B cell (primary cell): Measurements from ENCODE around the gene ACBD4. TPM values are rescaled to one million over a fixed set of nuclear protein-coding genes. Genes with fewer than 3 reads are reported as not detected.

ENCODE experiments used
- ATAC-seq: fragments of 200-7000 bp; cut with Tn5 transposase; one replicate; pipeline ENCODE4 v1.10.0; 2021; ENCODE audit warnings: low read depth, mild to moderate bottlenecking, moderate number of reproducible peaks, moderate library complexity
- CTCF ChIA-PET: fragments of 350-600 bp; sonication (Branson Sonifier 250); formaldehyde crosslinking; loops from one replicate; lab custom pipeline; 2021; ENCODE audit warnings: antibody characterized with exemption, inconsistent platforms; lab: Charles Lee
- POLR2A ChIA-PET: fragments of 350-600 bp; sonication (Branson Sonifier 250); formaldehyde crosslinking; loops from one replicate; lab custom pipeline; 2021; ENCODE audit warnings: antibody characterized with exemption; lab: Charles Lee
- DNase-seq: peaks from one replicate; pipeline ENCODE4 v3.0.0; 2013
- H2AFZ ChIP-seq: 2 replicates; pipeline ENCODE4 v1.6.1; 2012; ENCODE audit warnings: mild to moderate bottlenecking, low read depth, low read length; ENCODE audit not compliant: insufficient read depth, poor library complexity, severe bottlenecking
- H3K27ac ChIP-seq, 2 donors: 1 replicate in 1 of 2; 2 replicates in 1 of 2; pipeline ENCODE4 v1.5.1; 2012 to 2013; ENCODE audit warnings: low read length in 2 of 2, mild to moderate bottlenecking in 2 of 2, moderate library complexity in 1 of 2
- H3K27me3 ChIP-seq, 4 experiments: fragments of 200-600 bp in 1 of 4; sonication (generic) in 1 of 4; replicated peaks in 1 of 4; 1 replicate in 2 of 4; 2 replicates in 2 of 4; pipeline versions ENCODE4 v1.6.1 to v1.7.0; 2013 to 2016; ENCODE audit warnings: low read length in 3 of 4, mild to moderate bottlenecking in 2 of 4, mixed read lengths in 1 of 4, moderate library complexity in 1 of 4; ENCODE audit not compliant: insufficient read depth in 4 of 4, control insufficient read depth in 3 of 4; ENCODE audit errors: control extremely low read depth in 1 of 4
- H3K36me3 ChIP-seq, 2 experiments: replicated peaks in 1 of 2; 1 replicate in 1 of 2; 2 replicates in 1 of 2; pipeline versions ENCODE4 v1.6.1 to v1.7.1; 2013; ENCODE audit warnings: low read length in 1 of 2; ENCODE audit not compliant: insufficient read depth in 2 of 2, control insufficient read depth in 1 of 2; ENCODE audit errors: control extremely low read depth in 1 of 2, extremely low read depth in 1 of 2
- H3K4me1 ChIP-seq, 2 donors: fragments of 200-600 bp in 1 of 2; sonication (generic) in 1 of 2; 1 replicate in 1 of 2; 2 replicates in 1 of 2; pipeline versions ENCODE4 v1.5.1 to v1.6.1; 2013 to 2017; ENCODE audit warnings: low read length in 2 of 2; ENCODE audit not compliant: control insufficient read depth in 2 of 2, insufficient read depth in 2 of 2
- H3K4me2 ChIP-seq: replicated peaks from 2 replicates; pipeline ENCODE3; 2012; ENCODE audit warnings: mild to moderate bottlenecking, low read depth, low read length; ENCODE audit not compliant: poor library complexity, severe bottlenecking
- H3K4me3 ChIP-seq, 5 experiments: fragments of 200-600 bp in 1 of 5; sonication (generic) in 1 of 5; 1 replicate in 3 of 5; 2 replicates in 2 of 5; pipeline versions ENCODE4 v1.5.1 to v1.7.0; 2011 to 2016; ENCODE audit warnings: low read length in 4 of 5, mild to moderate bottlenecking in 4 of 5, low read depth in 2 of 5, control low read depth in 1 of 5, moderate library complexity in 1 of 5; ENCODE audit not compliant: insufficient read depth in 1 of 5; ENCODE audit errors: control extremely low read depth in 1 of 5, extremely low read depth in 1 of 5
- H3K79me2 ChIP-seq: fragments of 200-600 bp; sonication (generic); one replicate; pipeline ENCODE4 v1.6.0; 2016; ENCODE audit warnings: low read length; ENCODE audit not compliant: control insufficient read depth, insufficient read depth
- H3K9ac ChIP-seq: fragments of 200-600 bp; sonication (generic); 2 replicates; pipeline ENCODE4 v1.6.1; 2017; ENCODE audit warnings: mild to moderate bottlenecking, low read length, moderate library complexity
- H3K9me3 ChIP-seq, 3 donors: one replicate each; pipeline versions ENCODE4 v1.6.1 to v1.7.1; 2013; ENCODE audit warnings: low read length in 2 of 3; ENCODE audit not compliant: control insufficient read depth in 2 of 3, insufficient read depth in 1 of 3; ENCODE audit errors: control extremely low read depth in 1 of 3
- H4K20me1 ChIP-seq: 2 replicates; pipeline ENCODE4 v1.6.0; 2012; ENCODE audit warnings: mild to moderate bottlenecking, low read length; ENCODE audit not compliant: insufficient read depth, control insufficient read depth, poor library complexity, severe bottlenecking
- H3K27ac Mint-ChIP-seq: one replicate; pipeline ENCODE4 v1.8.0; 2021; ENCODE audit warnings: mixed read lengths
- H3K27me3 Mint-ChIP-seq: one replicate; pipeline ENCODE4 v1.8.0; 2021; ENCODE audit warnings: mixed read lengths
- H3K4me1 Mint-ChIP-seq: one replicate; pipeline ENCODE4 v1.8.0; 2021; ENCODE audit warnings: mixed read lengths
- H3K4me3 Mint-ChIP-seq: one replicate; pipeline ENCODE4 v1.8.0; 2021; ENCODE audit warnings: mixed read lengths
- H3K9me3 Mint-ChIP-seq: one replicate; pipeline ENCODE4 v1.8.0; 2022; ENCODE audit warnings: mixed read lengths; ENCODE audit not compliant: insufficient read depth
- EZH2 ChIP-seq: IDR thresholded peaks from 2 replicates; pipeline ENCODE4 v1.6.1; 2012; ENCODE audit warnings: borderline replicate concordance, low read depth, mild to moderate bottlenecking, moderate library complexity, low read length; ENCODE audit not compliant: insufficient read depth, poor library complexity, severe bottlenecking
- WGBS: methylation state at CpG from one replicate; pipeline ENCODE4 v1.1.5; 2013; ENCODE audit warnings: missing lambda C conversion rate; ENCODE audit not compliant: insufficient coverage; 5-methylcytosine and 5-hydroxymethylcytosine counted together
- intact Hi-C: fragments of 100-400 bp; cut with micrococcal nuclease; formaldehyde crosslinking; loops from one replicate; pipeline ENCODE4 v1.10.0; 2022
- polyA plus RNA-seq: library from polyadenylated mRNA; depleted of rRNA; stranded (reverse); fragments of >200 nt; gene quantifications from 2 replicates; pipeline ENCODE4 v1.2.3, GENCODE V29; 2012
- total RNA-seq, 2 donors: library from RNA; stranded (reverse); fragments of 120-200 nt in 1 of 2; gene quantifications; 1 replicate in 1 of 2; 2 replicates in 1 of 2; pipeline versions ENCODE4 v1.2.3 to v1.2.4, GENCODE V29; 2013 to 2022
- TF ChIP-seq, protein P1 (sequence below): fragments of 200-600 bp; IDR thresholded peaks from one replicate; pipeline ENCODE4 v1.8.0; 2022; ENCODE audit warnings: antibody characterized with exemption, mild to moderate bottlenecking

Gene ACBD4
- total and polyA plus RNA-seq, 2 donors (not counting 1 experiment from before 2014, with no cell fraction given): 36.8 to 39.4 TPM

DNA sequence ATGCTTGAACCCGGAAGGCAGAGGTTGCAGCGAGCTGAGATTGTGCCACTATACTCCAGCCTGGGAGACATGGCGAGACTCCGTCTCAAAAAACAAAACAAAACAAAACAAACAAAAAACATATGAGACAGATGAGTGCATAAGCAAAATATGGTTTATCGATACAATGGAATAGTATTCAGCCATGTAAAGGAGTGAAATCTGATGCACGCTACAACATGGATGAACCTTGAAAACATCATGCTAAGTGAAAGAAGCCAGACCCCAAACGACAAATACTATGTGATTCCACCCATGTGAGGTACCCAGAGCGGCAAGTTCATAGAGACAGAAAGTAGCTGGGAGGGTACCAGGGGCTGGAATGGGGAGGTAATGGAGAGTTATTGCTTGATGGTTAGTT, 10.0 kb upstream of the ACBD4 start:
- DNase-seq (no peak), ATAC-seq (no peak)
- Mint-ChIP-seq H3K27ac (no peak overlapping the region), H3K4me1 (no peaks in the 10 kb centered on the region), H3K4me3 (no peak overlapping the region), H3K9me3 (no peaks in the 10 kb centered on the region), H3K27me3 (no peaks in the 10 kb centered on the region)
- Histone ChIP-seq H3K4me1 (no peaks in the 10 kb centered on the region), H3K9me3 (no peaks in the 10 kb centered on the region), H3K9ac (no peak overlapping the region), H3K79me2 (no peaks in the 10 kb centered on the region), H3K4me2 (no peak overlapping the region), H3K36me3 (no peaks in the 10 kb centered on the region), H3K27me3 (peaks cover 0 to 5% (median 2%) of the 10 kb centered on the region in 4 experiments), H2AFZ (no peak overlapping the region), H4K20me1 (no peaks in the 10 kb centered on the region), H3K4me3 (no peak overlapping the region), H3K27ac (no peak overlapping the region)
- POLR2A ChIA-PET: interaction anchor here (1.2 kb wide), 1 partner anchor 10 kb away, joined by 4 read pairs; the partner anchor contains the start of gene ACBD4
- WGBS: 100% methylated on average over 5 of the region's 8 CpGs
- CTCF ChIA-PET: no interaction called here
- intact Hi-C loops: no loop called here
- TF ChIP-seq EZH2: no peak
- TF ChIP-seq, protein P1, sequence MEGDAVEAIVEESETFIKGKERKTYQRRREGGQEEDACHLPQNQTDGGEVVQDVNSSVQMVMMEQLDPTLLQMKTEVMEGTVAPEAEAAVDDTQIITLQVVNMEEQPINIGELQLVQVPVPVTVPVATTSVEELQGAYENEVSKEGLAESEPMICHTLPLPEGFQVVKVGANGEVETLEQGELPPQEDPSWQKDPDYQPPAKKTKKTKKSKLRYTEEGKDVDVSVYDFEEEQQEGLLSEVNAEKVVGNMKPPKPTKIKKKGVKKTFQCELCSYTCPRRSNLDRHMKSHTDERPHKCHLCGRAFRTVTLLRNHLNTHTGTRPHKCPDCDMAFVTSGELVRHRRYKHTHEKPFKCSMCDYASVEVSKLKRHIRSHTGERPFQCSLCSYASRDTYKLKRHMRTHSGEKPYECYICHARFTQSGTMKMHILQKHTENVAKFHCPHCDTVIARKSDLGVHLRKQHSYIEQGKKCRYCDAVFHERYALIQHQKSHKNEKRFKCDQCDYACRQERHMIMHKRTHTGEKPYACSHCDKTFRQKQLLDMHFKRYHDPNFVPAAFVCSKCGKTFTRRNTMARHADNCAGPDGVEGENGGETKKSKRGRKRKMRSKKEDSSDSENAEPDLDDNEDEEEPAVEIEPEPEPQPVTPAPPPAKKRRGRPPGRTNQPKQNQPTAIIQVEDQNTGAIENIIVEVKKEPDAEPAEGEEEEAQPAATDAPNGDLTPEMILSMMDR: no peak

DNA sequence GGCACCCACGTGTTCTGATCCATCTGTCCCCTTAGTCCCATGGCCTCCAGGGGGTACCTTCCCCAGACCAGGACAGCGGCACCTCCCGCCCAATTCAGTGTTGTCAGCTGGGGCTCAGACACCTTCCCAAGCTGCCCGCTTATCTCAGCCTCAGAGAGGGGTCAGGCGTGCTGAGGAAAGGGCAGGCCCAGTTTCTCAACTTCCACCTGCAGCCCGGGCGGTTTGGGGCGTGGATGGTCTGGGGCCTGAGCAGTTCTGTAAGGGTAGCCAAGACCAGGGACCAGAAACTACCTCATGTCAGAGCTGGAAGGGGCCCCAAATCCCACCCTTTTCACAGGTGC, 8.3 kb upstream of the ACBD4 start:
- POLR2A ChIA-PET: no interaction called here
- Histone ChIP-seq H3K9ac (no peak overlapping the region), H3K4me3 (no peak overlapping the region), H3K4me2 (no peak overlapping the region), H3K4me1 (peaks cover 7 to 8% of the 10 kb centered on the region in 2 donors), H2AFZ (no peak overlapping the region), H3K79me2 (no peaks in the 10 kb centered on the region), H4K20me1 (no peaks in the 10 kb centered on the region), H3K36me3 (no peaks in the 10 kb centered on the region), H3K27me3 (peaks cover 0 to 10% (median 2%) of the 10 kb centered on the region in 4 experiments), H3K9me3 (no peaks in the 10 kb centered on the region), H3K27ac (no peak overlapping the region)
- CTCF ChIA-PET: interaction anchor here (2.1 kb wide), 1 partner anchor 8 kb away, joined by 6 read pairs; the partner anchor contains the start of gene ACBD4
- no peak for ATAC-seq
- Mint-ChIP-seq H3K9me3 (no peaks in the 10 kb centered on the region), H3K4me1 (no peaks in the 10 kb centered on the region), H3K4me3 (no peak overlapping the region), H3K27ac (no peak overlapping the region), H3K27me3 (peaks cover 4% of the 10 kb centered on the region)
- intact Hi-C loops: no loop called here
- DNase-seq: no peak
- TF ChIP-seq, protein P1: no peak
- no peak for TF ChIP-seq EZH2
- WGBS: 97% methylated on average over 8 of the region's 8 CpGs
